ENCODE results near the gene TENM4.

DNA sequence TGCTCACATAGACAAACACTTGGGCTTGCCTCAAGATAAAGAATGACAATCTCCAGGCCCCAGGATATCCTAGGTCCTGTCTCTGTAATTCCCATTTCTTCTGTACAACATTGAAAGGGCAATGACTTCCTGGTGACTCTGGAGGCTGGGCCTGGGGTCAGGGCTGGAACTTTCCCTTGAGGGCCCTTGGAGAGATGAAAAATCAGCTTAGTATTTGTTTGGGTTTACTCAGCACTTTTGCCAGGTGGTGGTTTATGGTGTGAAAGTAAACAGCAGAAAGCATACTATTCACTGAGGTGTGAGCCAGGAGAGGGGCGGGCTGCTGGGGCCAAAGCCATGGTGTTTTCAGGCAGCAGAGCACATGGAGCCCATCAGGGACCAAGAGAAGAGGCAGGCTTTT, 651.5 kb downstream of the TENM4 start:
- TF ChIP-seq, protein P1, sequence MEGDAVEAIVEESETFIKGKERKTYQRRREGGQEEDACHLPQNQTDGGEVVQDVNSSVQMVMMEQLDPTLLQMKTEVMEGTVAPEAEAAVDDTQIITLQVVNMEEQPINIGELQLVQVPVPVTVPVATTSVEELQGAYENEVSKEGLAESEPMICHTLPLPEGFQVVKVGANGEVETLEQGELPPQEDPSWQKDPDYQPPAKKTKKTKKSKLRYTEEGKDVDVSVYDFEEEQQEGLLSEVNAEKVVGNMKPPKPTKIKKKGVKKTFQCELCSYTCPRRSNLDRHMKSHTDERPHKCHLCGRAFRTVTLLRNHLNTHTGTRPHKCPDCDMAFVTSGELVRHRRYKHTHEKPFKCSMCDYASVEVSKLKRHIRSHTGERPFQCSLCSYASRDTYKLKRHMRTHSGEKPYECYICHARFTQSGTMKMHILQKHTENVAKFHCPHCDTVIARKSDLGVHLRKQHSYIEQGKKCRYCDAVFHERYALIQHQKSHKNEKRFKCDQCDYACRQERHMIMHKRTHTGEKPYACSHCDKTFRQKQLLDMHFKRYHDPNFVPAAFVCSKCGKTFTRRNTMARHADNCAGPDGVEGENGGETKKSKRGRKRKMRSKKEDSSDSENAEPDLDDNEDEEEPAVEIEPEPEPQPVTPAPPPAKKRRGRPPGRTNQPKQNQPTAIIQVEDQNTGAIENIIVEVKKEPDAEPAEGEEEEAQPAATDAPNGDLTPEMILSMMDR (tag by site-specific recombination; IDR thresholded peaks at IDR 0.05) = no peak
- no peak for TF ChIP-seq ZNF157 (tag by site-specific recombination; IDR thresholded peaks at IDR 0.05)
- no peak for TF ChIP-seq ZNF18 (tag by site-specific recombination; IDR thresholded peaks at IDR 0.05)
- no peak for TF ChIP-seq TCF7L2 (IDR thresholded peaks at IDR 0.05; ENCODE audit: borderline replicate concordance, low read depth, low read length)
- TF ChIP-seq ZNF510 (tag by site-specific recombination; IDR thresholded peaks at IDR 0.05; ENCODE audit: insufficient replicate concordance) = no peak
- TF ChIP-seq PRDM10 (tag by site-specific recombination; IDR thresholded peaks at IDR 0.05) = no peak
- no peak for TF ChIP-seq ZNF549 (tag by site-specific recombination; IDR thresholded peaks at IDR 0.05)
- TF ChIP-seq BCL6B (tag by site-specific recombination; IDR thresholded peaks at IDR 0.05) = no peak
